ENCODE results near the gene TPSB2.

The TPSB2 gene

DNA sequence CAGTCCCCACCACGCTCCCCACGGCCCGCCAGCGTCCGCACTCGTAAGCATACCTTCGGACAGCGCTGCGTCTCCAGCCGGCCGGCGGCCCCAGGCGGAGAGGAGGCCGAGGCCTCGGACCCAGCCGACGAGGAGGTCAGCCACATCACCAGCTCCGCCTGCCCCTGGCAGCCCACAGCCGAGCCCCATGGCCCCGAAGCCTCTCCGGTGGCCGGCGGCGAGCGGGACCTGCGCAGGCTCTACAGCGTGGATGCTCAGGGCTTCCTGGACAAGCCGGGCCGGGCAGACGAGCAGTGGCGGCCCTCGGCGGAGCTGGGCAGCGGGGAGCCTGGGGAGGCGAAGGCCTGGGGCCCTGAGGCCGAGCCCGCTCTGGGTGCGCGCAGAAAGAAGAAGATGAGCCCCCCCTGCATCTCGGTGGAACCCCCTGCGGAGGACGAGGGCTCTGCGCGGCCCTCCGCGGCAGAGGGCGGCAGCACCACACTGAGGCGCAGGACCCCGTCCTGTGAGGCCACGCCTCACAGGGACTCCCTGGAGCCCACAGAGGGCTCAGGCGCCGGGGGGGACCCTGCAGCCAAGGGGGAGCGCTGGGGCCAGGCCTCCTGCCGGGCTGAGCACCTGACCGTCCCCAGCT, 9.8 kb downstream of the TPSB2 start:
- DNase-seq (ENCODE audit: low read depth, low spot score): no peak

DNA sequence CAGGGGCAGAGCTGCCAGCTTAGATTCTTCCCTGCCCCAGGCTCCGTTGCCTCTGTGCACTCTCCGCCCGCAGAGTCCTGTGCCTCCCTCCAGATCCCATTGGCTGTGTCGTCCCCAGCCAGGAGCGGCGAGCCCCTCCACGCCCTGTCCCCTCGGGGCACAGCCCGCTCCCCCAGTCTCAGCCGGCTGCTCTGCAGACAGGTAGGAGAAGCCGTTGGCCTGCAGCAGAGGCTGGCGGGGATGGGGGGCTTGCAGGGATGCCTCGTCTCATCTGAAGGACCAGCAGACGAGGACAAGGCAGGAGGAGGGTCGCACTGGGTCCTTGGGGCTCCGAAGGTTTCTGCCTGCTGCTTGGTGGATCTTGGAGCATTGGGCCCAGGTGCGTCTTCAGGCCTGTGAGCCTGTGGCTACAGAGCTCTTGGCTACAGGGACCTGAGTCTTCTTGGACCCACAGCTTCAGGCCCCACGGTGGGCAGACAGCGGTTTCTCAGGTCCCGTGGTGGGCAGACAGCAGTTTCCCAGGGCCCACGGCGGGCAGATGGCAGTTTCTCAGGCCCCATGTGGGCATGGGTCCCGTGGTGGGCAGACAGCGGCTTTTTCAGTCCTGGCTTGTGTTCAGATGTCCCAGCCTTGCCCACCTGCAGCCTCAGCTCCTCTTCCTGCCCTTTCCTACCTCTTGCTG, 10.9 kb downstream of the TPSB2 start:
- DNase-seq (ENCODE audit: low read depth, low spot score): no peak

DNA sequence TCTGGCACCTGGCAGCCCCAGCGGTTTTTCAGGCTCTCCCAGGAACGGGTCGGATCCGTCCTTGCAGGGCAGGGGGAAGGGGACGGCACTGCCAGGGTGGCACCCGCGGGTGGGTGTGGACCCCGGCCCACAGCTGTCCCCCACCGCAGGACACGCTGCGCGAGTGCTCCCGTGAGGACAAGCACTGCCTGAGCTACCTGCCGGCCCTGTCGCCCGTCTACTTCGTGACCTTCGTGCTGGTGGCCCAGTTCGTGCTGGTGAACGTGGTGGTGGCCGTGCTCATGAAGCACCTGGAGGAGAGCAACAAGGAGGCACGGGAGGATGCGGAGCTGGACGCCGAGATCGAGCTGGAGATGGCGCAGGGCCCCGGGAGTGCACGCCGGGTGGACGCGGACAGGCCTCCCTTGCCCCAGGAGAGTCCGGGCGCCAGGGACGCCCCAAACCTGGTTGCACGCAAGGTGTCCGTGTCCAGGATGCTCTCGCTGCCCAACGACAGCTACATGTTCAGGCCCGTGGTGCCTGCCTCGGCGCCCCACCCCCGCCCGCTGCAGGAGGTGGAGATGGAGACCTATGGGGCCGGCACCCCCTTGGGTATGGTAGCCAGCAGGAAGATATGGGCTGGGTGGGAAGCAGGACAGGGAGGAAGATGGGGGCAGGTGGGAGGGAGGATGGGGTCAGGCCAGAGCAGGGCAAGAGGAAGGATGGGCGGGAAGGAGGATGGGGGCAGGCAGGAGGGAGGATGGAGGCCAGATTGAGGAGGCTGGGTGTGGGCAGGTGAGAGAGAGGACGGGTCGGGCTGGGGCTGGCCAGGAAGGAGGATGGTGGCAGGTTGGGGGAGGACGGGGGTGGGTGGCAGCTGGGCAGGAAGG, 11.7 kb downstream of the TPSB2 start:
- no peak for DNase-seq (ENCODE audit: low read depth, low spot score)

DNA sequence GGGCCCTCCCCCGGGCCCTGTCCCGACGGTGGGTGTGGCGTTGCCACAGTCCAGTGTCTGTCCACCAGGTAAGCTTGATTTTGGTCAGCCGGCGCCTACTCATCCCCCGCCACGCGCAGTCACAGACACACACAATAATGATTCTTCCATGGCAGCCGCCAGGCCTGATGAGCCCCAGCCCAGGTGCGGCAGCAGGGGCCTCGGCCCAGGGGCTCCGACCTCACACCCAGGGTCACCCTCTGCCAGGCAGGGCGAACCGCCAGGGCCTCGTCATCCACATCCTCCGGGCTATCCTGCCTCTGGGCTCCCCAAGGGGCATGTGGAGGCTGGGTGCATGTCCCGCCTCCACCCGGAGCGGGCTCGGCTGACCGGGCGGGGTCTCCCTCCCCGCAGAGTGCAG, 12.5 kb downstream of the TPSB2 start:
- no peak for DNase-seq (ENCODE audit: low read depth, low spot score)

DNA sequence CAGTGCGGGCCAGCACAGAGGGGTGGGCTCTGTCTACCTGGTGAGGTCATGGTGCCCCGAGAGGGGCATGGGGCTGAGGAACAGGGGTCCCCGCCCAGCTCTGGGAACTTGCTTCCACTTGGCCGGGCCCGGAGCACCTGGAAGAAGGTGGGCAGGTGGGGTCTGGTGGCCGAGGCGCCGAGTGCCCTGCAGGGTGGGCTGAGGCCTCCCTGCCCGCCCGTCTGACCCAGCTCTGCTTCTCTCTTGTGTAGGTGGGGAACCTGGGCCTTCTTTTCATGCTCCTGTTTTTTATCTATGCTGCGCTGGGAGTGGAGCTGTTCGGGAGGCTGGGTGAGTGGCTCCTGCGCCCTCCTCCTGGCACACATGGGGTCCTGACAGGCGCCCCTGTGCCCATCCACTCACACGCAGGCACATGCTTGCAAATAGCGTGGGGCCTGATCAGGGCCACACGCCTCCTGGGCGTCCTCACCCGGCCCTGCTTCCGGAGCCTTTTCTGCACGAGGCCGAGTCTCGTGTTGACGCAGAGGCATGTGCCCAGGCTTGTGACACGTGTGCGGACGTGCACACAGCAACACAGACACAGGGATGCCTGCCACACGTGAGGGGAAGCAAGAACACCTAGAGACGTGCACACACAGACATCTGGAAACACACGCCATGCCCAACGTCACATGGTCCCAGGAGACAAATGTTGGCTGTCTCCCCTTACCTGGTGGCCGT, 13.1 kb downstream of the TPSB2 start:
- no peak for DNase-seq (ENCODE audit: low read depth, low spot score)

DNA sequence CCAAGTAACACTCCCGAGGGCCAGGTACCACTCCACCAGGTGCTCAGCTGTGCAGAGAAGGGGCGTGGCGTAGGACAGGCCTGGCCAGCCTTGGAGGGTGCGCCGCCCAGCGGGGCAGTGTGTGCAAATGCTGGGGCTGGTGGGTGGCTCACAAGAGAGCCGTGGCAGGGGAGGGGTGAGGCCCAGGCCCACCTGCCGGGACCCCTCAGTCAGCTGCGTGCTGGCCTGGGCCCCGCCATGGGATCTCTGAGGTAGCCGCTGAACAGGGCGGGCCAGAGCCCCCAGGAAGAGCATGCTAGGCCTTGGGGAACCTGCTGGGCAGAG, 13.7 kb downstream of the TPSB2 start:
- DNase-seq (ENCODE audit: low read depth, low spot score): no peak

DNA sequence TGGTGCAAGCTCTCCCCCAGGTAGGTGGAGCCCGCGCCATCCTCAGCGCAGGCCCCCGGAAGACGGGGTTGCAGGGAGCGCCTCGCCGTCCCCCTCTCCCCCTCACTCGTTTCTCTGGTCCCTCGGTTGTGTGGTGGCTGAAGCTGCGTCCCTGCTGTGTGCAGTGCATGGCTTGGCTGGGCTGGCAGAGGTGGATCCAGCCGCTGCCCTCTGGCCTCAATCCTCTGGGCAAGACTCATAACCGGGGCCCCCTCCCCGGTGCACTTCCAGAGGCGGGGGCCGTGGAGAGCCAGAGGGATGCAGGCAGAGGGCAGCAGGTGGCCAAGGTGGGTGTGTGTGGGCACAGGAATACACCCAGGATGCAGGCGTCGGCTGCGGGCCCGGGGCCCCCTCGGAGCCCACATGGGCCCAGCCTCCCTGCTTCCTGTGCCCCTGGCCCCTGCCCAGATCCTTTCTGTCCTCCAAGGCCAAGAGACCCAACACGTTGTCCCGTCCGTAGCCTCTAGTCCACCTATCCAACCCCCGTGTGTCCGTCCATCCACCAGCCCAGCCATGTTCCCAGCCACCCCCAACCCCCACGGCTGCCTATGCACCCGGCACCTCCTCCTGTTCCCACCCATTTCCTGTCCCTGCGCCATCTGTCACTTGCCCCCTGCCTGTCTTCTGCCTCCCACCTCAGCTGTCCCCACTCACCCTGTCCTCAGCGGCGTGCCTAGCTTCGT, 14.2 kb downstream of the TPSB2 start:
- DNase-seq (ENCODE audit: low read depth, low spot score): no peak

GRCh38 chr16:1214719-1215118, 15.3 kb downstream of the TPSB2 start:
- no peak for DNase-seq (ENCODE audit: low read depth, low spot score)

DNA sequence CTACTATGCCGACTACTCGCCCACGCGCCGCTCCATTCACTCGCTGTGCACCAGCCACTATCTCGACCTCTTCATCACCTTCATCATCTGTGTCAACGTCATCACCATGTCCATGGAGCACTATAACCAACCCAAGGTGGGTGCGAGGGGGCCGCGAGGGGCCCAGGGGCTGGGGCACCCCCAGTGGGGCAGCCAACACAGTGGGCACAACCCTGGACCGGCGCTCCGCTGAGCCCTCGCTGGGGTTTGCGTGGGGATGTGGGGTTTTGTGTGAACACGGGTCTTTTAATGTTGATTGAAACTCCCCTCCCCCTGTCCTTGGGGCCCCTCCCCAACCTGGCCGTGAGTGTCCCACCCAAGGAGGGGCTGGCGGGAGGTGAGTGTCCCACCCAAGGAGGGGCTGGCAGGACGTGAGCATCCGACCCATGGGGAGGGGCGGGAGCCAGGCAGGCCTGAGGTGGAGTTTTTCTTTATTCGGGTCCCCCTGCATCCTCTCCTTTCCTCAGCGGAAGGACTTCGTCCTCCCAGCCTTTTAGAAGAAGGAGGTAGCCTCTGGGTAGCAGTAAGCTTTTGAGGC, 16.1 kb downstream of the TPSB2 start:
- no peak for DNase-seq (ENCODE audit: low read depth, low spot score)

- DNase-seq (ENCODE audit: low read depth, low spot score): no peak
Observed at GRCh38 chr16:1213231-1213630, 16.8 kb downstream of the TPSB2 start.

GRCh38 chr16:1212616-1213194, 17.3 kb downstream of the TPSB2 start:
- DNase-seq (ENCODE audit: low read depth, low spot score): no peak

DNA sequence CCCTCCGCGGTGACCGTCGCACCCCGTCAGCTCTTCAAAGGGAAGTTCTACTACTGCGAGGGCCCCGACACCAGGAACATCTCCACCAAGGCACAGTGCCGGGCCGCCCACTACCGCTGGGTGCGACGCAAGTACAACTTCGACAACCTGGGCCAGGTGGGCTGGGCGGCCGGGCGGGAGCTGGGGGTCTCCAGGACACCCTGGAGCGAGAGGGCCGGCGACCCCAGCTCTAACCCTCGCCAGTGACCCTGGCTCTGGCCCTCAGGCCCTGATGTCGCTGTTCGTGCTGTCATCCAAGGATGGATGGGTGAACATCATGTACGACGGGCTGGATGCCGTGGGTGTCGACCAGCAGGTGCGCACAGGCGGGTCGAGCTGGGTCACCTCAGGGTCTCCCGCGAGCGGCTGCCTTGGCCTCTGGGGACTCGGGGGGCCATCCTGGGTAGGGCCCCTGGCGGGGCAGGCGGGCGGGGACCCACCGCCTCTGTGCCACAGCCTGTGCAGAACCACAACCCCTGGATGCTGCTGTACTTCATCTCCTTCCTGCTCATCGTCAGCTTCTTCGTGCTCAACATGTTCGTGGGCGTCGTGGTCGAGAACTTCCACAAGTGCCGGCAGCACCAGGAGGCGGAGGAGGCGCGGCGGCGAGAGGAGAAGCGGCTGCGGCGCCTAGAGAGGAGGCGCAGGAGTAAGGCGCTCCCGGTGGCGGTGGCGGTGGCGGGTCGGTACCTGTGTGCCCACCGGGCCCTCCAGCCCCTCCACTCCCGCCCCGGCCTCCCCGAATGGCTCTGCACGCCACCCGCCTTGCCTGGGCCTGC, 18.3 kb downstream of the TPSB2 start:
- DNase-seq (ENCODE audit: low read depth, low spot score): no peak

- DNase-seq (ENCODE audit: low read depth, low spot score): no peak
Observed at GRCh38 chr16:1210461-1210860, 19.5 kb downstream of the TPSB2 start.

- DNase-seq (ENCODE audit: low read depth, low spot score): no peak
Observed at GRCh38 chr16:1209081-1209480, 20.9 kb downstream of the TPSB2 start.

- DNase-seq (ENCODE audit: low read depth, low spot score): no peak
Observed at GRCh38 chr16:1208239-1208830, 21.6 kb downstream of the TPSB2 start.

GRCh38 chr16:1206786-1207185, 23.2 kb downstream of the TPSB2 start:
- DNase-seq (ENCODE audit: low read depth, low spot score): no peak

DNA sequence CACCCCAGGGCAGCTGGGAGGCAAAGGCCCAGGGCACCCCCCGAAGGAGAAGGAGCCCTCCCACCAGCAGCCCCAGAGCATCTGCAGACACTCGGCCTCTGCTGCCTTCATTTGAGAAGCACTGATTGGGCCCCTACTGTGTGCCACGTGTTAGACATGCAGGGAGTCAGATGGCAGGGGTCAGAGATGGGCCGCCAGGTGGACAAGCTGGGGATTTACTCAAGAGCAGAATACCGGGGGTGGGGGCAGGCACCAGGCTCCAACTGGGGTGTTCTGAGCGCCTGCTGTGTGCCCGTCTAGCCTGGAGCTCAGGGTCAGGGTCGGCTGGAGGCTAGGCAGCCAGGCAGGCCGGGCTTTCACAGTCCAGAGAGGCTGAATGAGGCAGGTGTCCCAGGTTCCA, 23.7 kb downstream of the TPSB2 start:
- DNase-seq (ENCODE audit: low read depth, low spot score): no peak

GRCh38 chr16:1204933-1205332, 25.1 kb downstream of the TPSB2 start:
- DNase-seq (ENCODE audit: low read depth, low spot score): no peak

DNA sequence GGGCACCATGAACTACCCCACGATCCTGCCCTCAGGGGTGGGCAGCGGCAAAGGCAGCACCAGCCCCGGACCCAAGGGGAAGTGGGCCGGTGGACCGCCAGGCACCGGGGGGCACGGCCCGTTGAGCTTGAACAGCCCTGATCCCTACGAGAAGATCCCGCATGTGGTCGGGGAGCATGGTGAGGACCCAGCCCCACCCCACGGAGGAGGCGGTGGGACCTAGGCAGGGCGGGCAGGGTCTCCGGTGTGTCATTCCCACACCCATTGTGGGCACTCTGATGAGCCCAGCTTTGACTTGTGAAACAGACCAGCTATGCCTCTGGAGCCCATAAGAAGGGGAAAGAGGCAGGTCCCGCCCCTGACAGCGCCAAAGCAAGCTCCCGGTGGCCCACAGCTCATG, 27.7 kb downstream of the TPSB2 start:
- DNase-seq (ENCODE audit: low read depth, low spot score): no peak

DNA sequence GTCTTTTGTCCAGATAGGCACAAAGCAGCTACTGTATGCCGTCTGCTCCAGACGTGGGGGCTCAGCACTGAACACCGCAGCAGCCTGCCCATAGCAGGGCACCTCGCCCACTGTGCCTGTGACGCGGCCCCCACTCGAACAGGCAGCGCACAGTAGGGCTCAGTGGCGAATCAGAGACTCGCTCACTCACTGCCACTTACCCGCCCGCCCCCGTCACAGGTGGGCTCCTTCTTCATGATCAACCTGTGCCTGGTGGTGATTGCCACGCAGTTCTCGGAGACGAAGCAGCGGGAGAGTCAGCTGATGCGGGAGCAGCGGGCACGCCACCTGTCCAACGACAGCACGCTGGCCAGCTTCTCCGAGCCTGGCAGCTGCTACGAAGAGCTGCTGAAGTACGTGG, 28.5 kb downstream of the TPSB2 start:
- DNase-seq (ENCODE audit: low read depth, low spot score): no peak
